GM18870 (cell line): Measurements from ENCODE around the gene REV1.

ENCODE experiments used
- ATAC-seq: cut with Tn5 transposase; IDR thresholded peaks from one replicate; pipeline ENCODE4 v1.9.1; 2021; ENCODE audit warnings: moderate library complexity; ENCODE audit not compliant: unreplicated experiment

The REV1 gene

GRCh38 chr2:99451280-99451679, 38.5 kb downstream of the REV1 start:
- no peak for ATAC-seq

- no peak for ATAC-seq
Observed at GRCh38 chr2:99450199-99450598, 39.6 kb downstream of the REV1 start.

- ATAC-seq: no peak
Observed at GRCh38 chr2:99448556-99448955, 41.3 kb downstream of the REV1 start.

GRCh38 chr2:99445065-99445464, 44.8 kb downstream of the REV1 start:
- ATAC-seq: no peak

GRCh38 chr2:99444222-99444621, 45.6 kb downstream of the REV1 start:
- ATAC-seq: no peak

GRCh38 chr2:99442837-99443236, 47.0 kb downstream of the REV1 start:
- ATAC-seq: no peak

GRCh38 chr2:99439971-99440505, 49.8 kb downstream of the REV1 start:
- no peak for ATAC-seq

- no peak for ATAC-seq
Observed at GRCh38 chr2:99436874-99437273, 52.9 kb downstream of the REV1 start.

GRCh38 chr2:99433340-99433739, 56.5 kb downstream of the REV1 start:
- ATAC-seq: no peak

- no peak for ATAC-seq
Observed at GRCh38 chr2:99431587-99432275, 58.1 kb downstream of the REV1 start.

- ATAC-seq: no peak
Observed at GRCh38 chr2:99430614-99431291, 59.1 kb downstream of the REV1 start.

- ATAC-seq: no peak
Observed at GRCh38 chr2:99425022-99425421, 64.8 kb downstream of the REV1 start.

- no peak for ATAC-seq
Observed at GRCh38 chr2:99424371-99424770, 65.4 kb downstream of the REV1 start.

- no peak for ATAC-seq
Observed at GRCh38 chr2:99422599-99422998, 67.2 kb downstream of the REV1 start.

GRCh38 chr2:99421469-99421868, 68.3 kb downstream of the REV1 start:
- no peak for ATAC-seq

GRCh38 chr2:99420751-99421299, 69.0 kb downstream of the REV1 start:
- ATAC-seq: no peak

- no peak for ATAC-seq
Observed at GRCh38 chr2:99420031-99420430, 69.8 kb downstream of the REV1 start.

GRCh38 chr2:99417396-99417795, 72.4 kb downstream of the REV1 start:
- no peak for ATAC-seq

- no peak for ATAC-seq
Observed at GRCh38 chr2:99414566-99414965, 75.3 kb downstream of the REV1 start.

GRCh38 chr2:99410276-99410675, 79.5 kb downstream of the REV1 start:
- ATAC-seq: no peak

GRCh38 chr2:99406137-99406536, 83.7 kb downstream of the REV1 start:
- no peak for ATAC-seq
